IgD-negative memory B cell (primary cell): ENCODE data around the gene PCCB. TPM values are rescaled to one million over a fixed set of nuclear protein-coding genes. Genes with fewer than 3 reads are reported as not detected.
A peak's percentile ranks its signal among the peaks of the same experiment; 100 is the strongest.
"Not testable (repeated sequence)": the region's sequence is repeated elsewhere in the genome, so short reads cannot be mapped to it uniquely, and the experiment has no call there.

Experiments used
- H3K27ac Mint-ChIP-seq, 3 donors: one replicate each; pipeline ENCODE4 v1.8.0; 2020 to 2022; ENCODE audit warnings: mild to moderate bottlenecking in 3 of 3, mixed read lengths in 3 of 3, moderate library complexity in 1 of 3
- H3K27me3 Mint-ChIP-seq: one replicate; pipeline ENCODE4 v1.8.0; 2021; ENCODE audit warnings: mixed read lengths
- H3K36me3 Mint-ChIP-seq: one replicate; pipeline ENCODE4 v1.8.0; 2020; ENCODE audit warnings: mild to moderate bottlenecking, mixed read lengths
- H3K4me1 Mint-ChIP-seq, 3 donors: one replicate each; pipeline ENCODE4 v1.8.0; 2020 to 2022; ENCODE audit warnings: mixed read lengths in 3 of 3, mild to moderate bottlenecking in 1 of 3
- H3K4me3 Mint-ChIP-seq, 4 donors: one replicate each; pipeline ENCODE4 v1.8.0; 2020 to 2022; ENCODE audit warnings: mild to moderate bottlenecking in 4 of 4, mixed read lengths in 4 of 4, moderate library complexity in 3 of 4
- H3K9me3 Mint-ChIP-seq, 3 donors: one replicate each; pipeline ENCODE4 v1.8.0; 2020 to 2021; ENCODE audit warnings: mixed read lengths in 3 of 3, mild to moderate bottlenecking in 1 of 3
- polyA plus RNA-seq: library from polyadenylated mRNA; unstranded; fragments of 300-500 nt; fragmentation: Illumina TruSeq; gene quantifications from one replicate; pipeline ENCODE4 v1.2.3, GENCODE V29; 2021

The PCCB gene
- polyA plus RNA-seq, 1 donor from 2014 or later, result 40.3 TPM

DNA sequence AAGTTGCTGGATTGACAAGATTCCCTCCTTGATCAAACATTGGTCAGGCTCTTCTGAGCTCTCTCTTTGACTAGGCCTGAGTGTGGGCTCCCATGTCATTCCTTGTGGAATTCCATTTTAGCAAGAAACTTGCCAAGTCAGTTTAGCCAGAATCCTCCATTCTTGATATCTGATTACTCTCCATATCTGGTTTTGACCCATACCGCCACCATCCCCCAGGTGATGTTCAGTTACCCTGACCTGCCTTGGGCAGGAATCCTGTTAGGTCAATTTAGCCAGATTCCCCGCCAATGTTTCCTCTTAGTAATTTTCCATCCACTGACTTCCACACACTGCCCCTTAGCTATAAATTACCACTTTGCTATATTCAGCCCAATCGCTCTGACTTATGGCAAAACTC, 1.0 kb upstream of the PCCB start:
- Mint-ChIP-seq H3K4me1 (peaks cover 11 to 21% (median 14%) of the 10 kb centered on the region in 3 donors), H3K27me3 (no peaks in the 10 kb centered on the region), H3K9me3 (no peaks in the 10 kb centered on the region), H3K4me3 (peak overlapping the region in 2 of 4 donors; percentile 22 to 95), H3K27ac (no peak overlapping the region), H3K36me3 (no peaks in the 10 kb centered on the region)

- Mint-ChIP-seq H3K36me3 (no peaks in the 10 kb centered on the region), H3K27ac (peak overlapping the region; percentile 93 to 97 (median 96)), H3K27me3 (no peaks in the 10 kb centered on the region), H3K4me3 (peak overlapping the region; percentile 91 to 96 (median 96)), H3K9me3 (no peaks in the 10 kb centered on the region), H3K4me1 (peaks cover 11 to 21% (median 14%) of the 10 kb centered on the region in 3 donors)
Measured at GRCh38 chr3:136249593-136249992, 547 bp upstream of the PCCB start.

- Mint-ChIP-seq H3K36me3 (no peaks in the 10 kb centered on the region), H3K9me3 (no peaks in the 10 kb centered on the region), H3K27me3 (no peaks in the 10 kb centered on the region), H3K27ac (peak overlapping the region; percentile 93 to 97 (median 96)), H3K4me3 (peak overlapping the region; percentile 91 to 96 (median 96)), H3K4me1 (peaks cover 11 to 26% (median 16%) of the 10 kb centered on the region in 3 donors)
Measured at GRCh38 chr3:136250903-136251460, 842 bp downstream of the PCCB start.

GRCh38 chr3:136251511-136251910, 1.4 kb downstream of the PCCB start:
- Mint-ChIP-seq H3K27ac (peak overlapping the region; percentile 93 to 97 (median 96)), H3K36me3 (no peaks in the 10 kb centered on the region), H3K4me3 (peak overlapping the region; percentile 91 to 96 (median 96)), H3K4me1 (peaks cover 11 to 26% (median 17%) of the 10 kb centered on the region in 3 donors), H3K27me3 (no peaks in the 10 kb centered on the region), H3K9me3 (no peaks in the 10 kb centered on the region)

- no peaks in the 10 kb centered on the region for H3K9me3 Mint-ChIP-seq
- H3K27ac Mint-ChIP-seq, result peak overlapping the region in 2 of 3 donors; percentile 3 to 67
- peaks cover 8 to 15% (median 11%) of the 10 kb centered on the region in 3 donors for H3K4me1 Mint-ChIP-seq
- peaks cover 5% of the 10 kb centered on the region for H3K36me3 Mint-ChIP-seq
- H3K4me3 Mint-ChIP-seq, result peak overlapping the region in 1 of 4 donors; percentile 63
- H3K27me3 Mint-ChIP-seq, result no peaks in the 10 kb centered on the region
Measured at GRCh38 chr3:136255672-136256406, 5.7 kb downstream of the PCCB start.

GRCh38 chr3:136258199-136258598, 8.1 kb downstream of the PCCB start:
- peaks cover 7% of the 10 kb centered on the region for H3K36me3 Mint-ChIP-seq
- no peaks in the 10 kb centered on the region for H3K9me3 Mint-ChIP-seq
- H3K4me1 Mint-ChIP-seq, result peaks cover 2 to 6% (median 4%) of the 10 kb centered on the region in 3 donors
- no peak overlapping the region for H3K27ac Mint-ChIP-seq
- H3K4me3 Mint-ChIP-seq, result peak overlapping the region in 1 of 4 donors; percentile 21
- no peaks in the 10 kb centered on the region for H3K27me3 Mint-ChIP-seq

- peaks cover 16% of the 10 kb centered on the region for H3K36me3 Mint-ChIP-seq
- no peaks in the 10 kb centered on the region for H3K27me3 Mint-ChIP-seq
- H3K4me3 Mint-ChIP-seq, result peak overlapping the region in 1 of 4 donors; percentile 44
- peaks cover 0 to 5% (median 1%) of the 10 kb centered on the region in 3 donors for H3K4me1 Mint-ChIP-seq
- no peak overlapping the region for H3K27ac Mint-ChIP-seq
- H3K9me3 Mint-ChIP-seq, result no peaks in the 10 kb centered on the region
Measured at GRCh38 chr3:136261826-136262225, 11.7 kb downstream of the PCCB start.

GRCh38 chr3:136262559-136262958, 12.4 kb downstream of the PCCB start:
- Mint-ChIP-seq H3K4me1 (peaks cover 0 to 2% (median 1%) of the 10 kb centered on the region in 3 donors), H3K9me3 (no peaks in the 10 kb centered on the region), H3K4me3 (no peak overlapping the region), H3K27me3 (no peaks in the 10 kb centered on the region), H3K27ac (no peak overlapping the region), H3K36me3 (peaks cover 16% of the 10 kb centered on the region)

- no peaks in the 10 kb centered on the region for H3K27me3 Mint-ChIP-seq
- no peak overlapping the region for H3K4me3 Mint-ChIP-seq
- peaks cover 16% of the 10 kb centered on the region for H3K36me3 Mint-ChIP-seq
- no peak overlapping the region for H3K27ac Mint-ChIP-seq
- no peaks in the 10 kb centered on the region for H3K9me3 Mint-ChIP-seq
- peaks cover 0 to 2% (median 1%) of the 10 kb centered on the region in 3 donors for H3K4me1 Mint-ChIP-seq
Measured at GRCh38 chr3:136263251-136263650, 13.1 kb downstream of the PCCB start.

DNA sequence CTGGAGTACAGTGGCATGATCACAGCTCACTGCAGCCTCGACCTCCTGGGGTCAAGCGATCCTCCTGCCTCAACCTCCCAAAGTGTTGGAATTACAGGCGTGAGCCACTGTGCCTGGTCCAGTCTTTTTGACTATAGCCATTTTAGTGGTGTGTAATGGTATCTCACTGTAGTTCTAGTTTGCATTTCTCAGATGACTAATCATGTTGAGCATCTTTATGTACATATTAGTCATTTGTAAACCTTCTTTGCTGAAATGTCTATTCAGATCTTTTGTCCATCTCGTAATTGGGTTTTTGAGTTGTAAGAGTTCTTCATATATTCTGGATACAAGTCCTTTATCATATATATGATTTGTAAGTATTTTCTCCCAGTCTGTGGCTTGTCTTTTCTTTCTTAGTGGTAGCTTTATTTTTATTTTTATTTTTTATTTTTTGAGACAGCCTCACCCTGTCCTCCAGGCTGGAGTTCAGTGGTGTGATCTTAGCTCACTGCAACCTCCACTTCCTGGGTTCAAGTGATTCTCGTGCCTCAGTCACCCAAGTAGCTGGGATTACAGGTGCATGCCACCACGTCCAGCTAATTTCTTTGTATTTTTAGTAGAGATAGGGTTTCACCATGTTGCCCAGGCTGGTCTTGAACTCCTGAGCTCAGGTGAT, 16.5 kb downstream of the PCCB start:
- not testable (repeated sequence) for H3K4me1 Mint-ChIP-seq, H3K4me3 Mint-ChIP-seq, H3K27ac Mint-ChIP-seq, H3K9me3 Mint-ChIP-seq, H3K27me3 Mint-ChIP-seq
- peaks cover 15% of the 10 kb centered on the region for H3K36me3 Mint-ChIP-seq

DNA sequence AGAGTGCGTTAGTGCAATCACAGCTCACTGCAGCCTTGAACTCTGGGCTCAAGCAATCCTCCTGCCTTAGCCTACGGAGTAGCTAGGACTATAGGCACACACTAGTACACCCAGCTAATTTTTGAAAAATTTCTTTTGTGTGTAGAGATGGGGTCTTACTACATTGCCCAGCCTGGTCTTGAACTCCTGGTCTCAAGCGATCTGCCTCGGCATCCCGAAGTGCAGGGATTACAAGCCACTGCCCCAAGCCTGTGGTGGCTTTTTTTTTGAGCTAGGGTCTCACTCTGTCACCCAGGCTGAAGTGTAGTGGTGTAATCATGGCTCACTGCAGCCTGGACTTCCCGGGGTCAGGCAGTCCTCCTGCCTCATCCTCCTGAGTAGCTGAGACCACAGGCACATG, 17.1 kb downstream of the PCCB start:
- Mint-ChIP-seq H3K27me3 (no peaks in the 10 kb centered on the region), H3K4me3 (no peak overlapping the region), H3K9me3 (no peaks in the 10 kb centered on the region), H3K27ac (no peak overlapping the region), H3K4me1 (peaks cover 5 to 11% (median 6%) of the 10 kb centered on the region in 3 donors), H3K36me3 (peaks cover 12% of the 10 kb centered on the region)

DNA sequence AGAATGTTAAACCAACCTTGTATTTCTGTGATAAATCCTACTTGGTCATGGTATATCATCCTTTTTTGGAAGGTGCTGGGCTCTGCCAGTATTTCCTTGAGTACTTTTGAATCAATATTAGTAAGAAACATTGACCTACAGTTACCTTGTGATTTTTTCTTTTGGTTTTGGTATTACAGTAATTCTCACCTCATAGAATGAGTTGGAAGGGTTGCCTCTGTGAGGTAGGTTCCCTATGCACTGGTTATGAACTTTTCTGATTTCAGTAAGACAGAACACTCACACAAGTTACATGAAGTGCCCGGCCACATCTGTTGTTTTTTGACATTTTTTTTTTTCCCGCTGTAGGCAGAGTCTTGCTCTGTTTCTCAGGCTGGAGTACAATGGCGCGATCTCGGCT, 20.0 kb downstream of the PCCB start:
- peak overlapping the region in 1 of 3 donors; percentile 5 for H3K27ac Mint-ChIP-seq
- H3K4me3 Mint-ChIP-seq, result no peak overlapping the region
- peaks cover 19% of the 10 kb centered on the region for H3K36me3 Mint-ChIP-seq
- peaks cover 13 to 17% (median 13%) of the 10 kb centered on the region in 3 donors for H3K4me1 Mint-ChIP-seq
- no peaks in the 10 kb centered on the region for H3K27me3 Mint-ChIP-seq
- no peaks in the 10 kb centered on the region for H3K9me3 Mint-ChIP-seq

DNA sequence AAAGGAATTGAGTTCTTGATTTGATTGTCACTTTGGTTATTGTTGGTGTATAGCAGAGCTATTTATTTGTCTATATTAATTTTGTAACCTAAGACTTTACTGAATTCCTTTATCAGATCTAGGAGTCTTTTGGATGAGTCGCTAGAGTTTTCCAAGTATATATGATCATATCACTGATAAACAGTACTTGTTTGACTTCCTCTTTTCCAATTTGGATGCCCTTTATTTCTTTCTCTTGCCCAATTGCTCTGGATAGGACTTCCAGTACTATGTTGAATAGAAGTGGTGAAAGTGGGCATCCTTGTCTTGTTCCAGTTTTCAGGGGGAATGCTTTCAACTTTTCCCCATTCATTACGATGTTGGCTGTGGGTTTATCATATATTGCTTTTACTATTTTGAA, 21.5 kb downstream of the PCCB start:
- Mint-ChIP-seq H3K4me1 (peaks cover 11 to 15% (median 13%) of the 10 kb centered on the region in 3 donors), H3K36me3 (peaks cover 16% of the 10 kb centered on the region)
- not testable (repeated sequence) for H3K4me3 Mint-ChIP-seq, H3K27ac Mint-ChIP-seq, H3K9me3 Mint-ChIP-seq, H3K27me3 Mint-ChIP-seq

GRCh38 chr3:136276049-136276755, 26.1 kb downstream of the PCCB start:
- H3K27ac Mint-ChIP-seq, result no peak overlapping the region
- H3K4me1 Mint-ChIP-seq, result peaks cover 8 to 9% (median 8%) of the 10 kb centered on the region in 3 donors
- H3K27me3 Mint-ChIP-seq, result no peaks in the 10 kb centered on the region
- H3K36me3 Mint-ChIP-seq, result peaks cover 40% of the 10 kb centered on the region
- peaks cover 0 to 16% (median 6%) of the 10 kb centered on the region in 3 donors for H3K9me3 Mint-ChIP-seq
- H3K4me3 Mint-ChIP-seq, result no peak overlapping the region

DNA sequence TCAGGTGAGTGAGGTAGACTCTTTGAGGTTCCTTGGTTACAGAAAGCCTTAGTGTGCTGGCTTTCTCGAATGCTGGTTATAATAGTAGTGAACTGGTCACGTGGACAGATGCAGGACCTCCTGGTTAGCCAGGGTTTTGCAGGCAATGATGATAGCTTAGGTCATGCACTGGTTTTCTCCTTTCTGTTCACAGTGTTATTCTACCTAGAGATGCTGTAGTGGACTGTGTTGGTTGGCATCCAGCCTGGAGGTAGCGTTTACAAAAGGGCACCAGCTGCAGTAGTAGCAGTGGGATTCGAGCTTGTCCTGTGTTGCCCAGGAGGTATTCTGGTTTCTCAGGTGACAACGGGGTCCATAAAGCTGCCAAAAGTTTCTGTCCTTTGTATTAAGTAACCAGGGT, 27.0 kb downstream of the PCCB start:
- no peaks in the 10 kb centered on the region for H3K27me3 Mint-ChIP-seq
- H3K4me3 Mint-ChIP-seq, result no peak overlapping the region
- peaks cover 0 to 19% (median 6%) of the 10 kb centered on the region in 3 donors for H3K9me3 Mint-ChIP-seq
- H3K27ac Mint-ChIP-seq, result no peak overlapping the region
- H3K36me3 Mint-ChIP-seq, result peaks cover 44% of the 10 kb centered on the region
- H3K4me1 Mint-ChIP-seq, result peaks cover 8 to 12% (median 12%) of the 10 kb centered on the region in 3 donors
